Epidermal melanocyte (primary cell): ENCODE measurements around the gene BTRC.
"Not testable (repeated sequence)": the region's sequence is repeated elsewhere in the genome, so short reads cannot be mapped to it uniquely, and the experiment has no call there.

Experiments
- DNase-seq: peaks from one replicate; pipeline ENCODE4 v3.0.0; 2011; ENCODE audit warnings: low spot score; ENCODE audit not compliant: insufficient read length

BTRC gene

GRCh38 chr10:101386659-101387259 is 32.8 kb downstream of the BTRC start:
- no peak for DNase-seq

GRCh38 chr10:101388676-101389276 is 34.8 kb downstream of the BTRC start:
- no peak for DNase-seq

DNA sequence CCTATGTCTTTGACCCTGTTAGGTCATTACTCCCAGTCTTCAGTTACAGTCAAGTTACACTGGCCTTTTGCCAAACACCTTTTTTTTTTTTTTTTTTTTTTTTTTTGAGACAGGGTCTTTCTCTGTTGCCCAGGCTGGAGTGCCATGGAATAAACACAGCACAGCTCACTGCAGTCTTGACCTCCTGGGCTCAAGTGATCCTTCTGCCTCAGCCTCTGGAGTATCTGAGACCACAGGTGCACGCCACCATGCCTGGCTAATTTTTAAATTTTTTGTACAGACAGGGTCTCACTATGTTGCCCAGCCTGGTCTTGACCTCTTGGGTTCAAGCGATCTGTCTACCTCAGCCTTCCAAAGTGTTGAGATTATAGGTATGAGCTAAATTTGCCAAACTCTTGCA is 35.6 kb downstream of the BTRC start:
- not testable (repeated sequence) for DNase-seq

- DNase-seq, result no peak
These were observed 36.1 kb downstream of the BTRC start for GRCh38 chr10:101389986-101390531.

GRCh38 chr10:101393378-101393777 is 39.4 kb downstream of the BTRC start:
- DNase-seq, result no peak

GRCh38 chr10:101394524-101395133 is 40.7 kb downstream of the BTRC start:
- DNase-seq, result no peak

DNA sequence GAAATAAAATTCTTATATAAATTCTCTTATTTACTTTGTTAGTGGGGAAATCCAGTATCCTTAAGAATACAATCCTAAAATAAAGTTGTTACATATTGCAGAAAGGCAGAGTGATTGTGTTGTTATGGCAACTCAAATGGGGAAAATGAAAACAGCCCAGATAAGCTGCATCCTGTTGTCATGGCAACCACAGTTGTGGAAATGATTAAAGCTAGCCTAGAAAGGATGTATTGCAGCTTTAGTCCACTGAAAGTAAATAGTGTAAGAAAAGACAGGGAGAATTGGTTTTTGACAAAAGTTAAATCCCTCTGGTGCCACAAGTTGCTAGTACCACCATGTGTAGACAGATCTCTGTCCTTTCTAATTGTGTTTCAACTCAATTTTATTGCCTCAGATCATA is 43.2 kb downstream of the BTRC start:
- DNase-seq, result no peak

GRCh38 chr10:101400585-101400984 is 46.6 kb downstream of the BTRC start:
- no peak for DNase-seq

DNA sequence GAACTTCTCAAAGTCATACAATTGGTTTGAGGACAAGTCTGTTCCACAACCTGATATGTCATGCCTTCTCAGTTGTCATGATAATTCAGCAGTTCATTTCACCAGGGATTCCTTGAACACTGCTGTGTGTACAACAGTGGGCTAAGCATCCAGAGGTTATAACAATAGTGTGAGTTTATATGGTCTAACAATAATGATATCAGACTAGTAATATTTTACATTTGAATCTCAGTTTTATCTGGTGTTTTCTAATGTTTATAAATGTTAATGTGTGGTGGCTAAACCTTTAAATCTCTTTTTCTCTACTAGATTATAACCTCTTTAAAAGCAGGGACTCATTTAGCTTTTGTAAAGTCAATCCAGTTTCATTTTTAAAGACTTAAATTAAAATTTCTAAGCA is 48.7 kb downstream of the BTRC start:
- no peak for DNase-seq

- DNase-seq, result no peak
These were observed 49.2 kb downstream of the BTRC start for GRCh38 chr10:101403161-101403560.

DNA sequence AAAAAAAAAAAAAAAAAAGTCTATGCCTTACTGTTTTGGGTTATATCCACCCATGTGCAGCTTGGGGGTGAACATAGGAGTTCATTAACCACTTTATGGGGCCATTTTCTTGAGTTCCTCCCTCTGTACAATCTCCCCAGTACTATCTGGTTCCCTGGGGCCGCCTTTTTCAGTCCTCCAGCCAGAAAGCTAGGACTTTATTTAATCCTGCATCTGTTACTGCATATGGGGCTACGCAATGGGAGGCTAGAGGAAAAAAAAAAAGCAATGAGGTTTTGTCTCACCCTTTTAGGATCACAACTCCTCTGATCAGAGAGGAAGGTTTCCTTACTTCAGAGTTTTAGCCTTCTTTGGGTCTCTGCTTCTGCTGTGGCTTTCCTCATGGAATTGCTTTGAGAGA is 51.0 kb downstream of the BTRC start:
- DNase-seq, result no peak

GRCh38 chr10:101411598-101411997 is 57.6 kb downstream of the BTRC start:
- no peak for DNase-seq

GRCh38 chr10:101414034-101414433 is 60.1 kb downstream of the BTRC start:
- no peak for DNase-seq

DNA sequence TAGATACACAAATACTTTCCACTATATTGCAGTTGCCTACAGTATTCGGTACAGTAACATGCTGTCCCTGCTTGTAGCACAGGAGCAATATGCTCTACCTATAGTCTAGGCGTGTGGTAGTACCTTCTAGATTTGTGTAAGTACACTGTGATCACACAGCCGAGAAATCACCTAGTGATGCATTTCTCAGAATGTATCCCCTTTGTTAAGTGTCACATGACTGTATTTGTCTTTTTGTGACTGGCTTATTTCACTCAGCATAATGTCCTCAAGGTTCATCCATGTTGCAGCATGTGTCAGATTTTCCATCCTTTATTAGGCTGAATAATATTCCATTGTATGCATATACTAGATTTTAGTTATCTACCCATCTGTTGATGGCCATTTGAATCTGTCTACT is 61.9 kb downstream of the BTRC start:
- no peak for DNase-seq

DNA sequence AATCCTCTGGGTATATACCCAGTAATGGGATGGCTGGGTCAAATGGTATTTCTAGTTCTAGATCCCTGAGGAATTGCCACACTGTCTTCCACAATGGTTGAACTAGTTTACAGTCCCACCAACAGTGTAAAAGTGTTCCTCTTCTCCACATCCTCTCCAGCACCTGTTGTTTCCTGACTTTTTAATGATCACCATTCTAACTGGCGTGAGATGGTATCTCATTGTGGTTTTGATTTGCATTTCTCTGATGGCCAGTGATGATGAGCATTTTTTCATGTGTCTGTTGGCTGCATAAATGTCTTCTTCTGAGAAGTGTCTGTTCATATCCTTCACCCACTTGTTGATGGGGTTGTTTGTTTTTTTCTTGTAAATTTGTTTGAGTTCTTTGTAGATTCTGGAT is 68.0 kb downstream of the BTRC start:
- not testable (repeated sequence) for DNase-seq

GRCh38 chr10:101425535-101425934 is 71.6 kb downstream of the BTRC start:
- DNase-seq, result no peak

DNA sequence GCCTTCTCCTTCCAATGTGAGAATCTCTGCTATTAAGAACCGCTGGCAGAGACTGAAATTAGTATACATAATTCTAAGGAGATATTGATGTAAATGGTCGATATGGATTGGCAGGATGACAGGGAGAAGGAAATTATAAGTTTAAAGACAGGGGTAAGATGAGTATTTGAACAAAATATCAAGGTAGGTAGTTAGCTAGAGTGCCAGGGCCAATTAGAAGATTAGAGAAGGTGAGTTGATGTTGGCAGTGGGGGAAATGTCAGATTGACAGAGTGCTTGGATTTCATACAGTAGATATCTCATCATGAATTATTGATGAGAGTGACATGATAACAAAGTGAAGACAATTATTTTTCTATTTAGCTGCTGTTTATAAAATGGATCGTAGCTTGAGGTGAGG is 74.1 kb downstream of the BTRC start:
- DNase-seq, result no peak

DNA sequence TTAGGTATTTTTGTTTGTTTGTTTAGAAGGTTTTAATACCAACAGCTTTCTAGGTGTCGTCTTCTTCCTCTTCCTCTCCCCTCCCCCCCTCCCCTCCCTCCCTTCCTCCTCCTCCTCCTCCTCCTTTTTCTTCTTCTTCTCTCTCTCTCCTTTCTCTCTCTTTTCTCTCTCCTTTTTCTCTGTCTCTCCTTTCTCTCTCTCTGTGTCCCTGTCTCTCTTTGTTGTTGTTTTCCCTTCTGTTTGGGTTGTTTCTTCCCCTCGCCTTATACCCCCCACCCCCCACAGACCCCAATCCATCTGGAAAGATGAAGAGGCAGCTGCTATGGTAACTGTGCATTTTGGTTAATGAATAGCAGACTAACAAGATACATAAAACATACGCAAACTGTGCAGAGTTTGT is 75.5 kb downstream of the BTRC start:
- no peak for DNase-seq

- no peak for DNase-seq
These were observed 82.3 kb downstream of the BTRC start for GRCh38 chr10:101436302-101436701.

DNA sequence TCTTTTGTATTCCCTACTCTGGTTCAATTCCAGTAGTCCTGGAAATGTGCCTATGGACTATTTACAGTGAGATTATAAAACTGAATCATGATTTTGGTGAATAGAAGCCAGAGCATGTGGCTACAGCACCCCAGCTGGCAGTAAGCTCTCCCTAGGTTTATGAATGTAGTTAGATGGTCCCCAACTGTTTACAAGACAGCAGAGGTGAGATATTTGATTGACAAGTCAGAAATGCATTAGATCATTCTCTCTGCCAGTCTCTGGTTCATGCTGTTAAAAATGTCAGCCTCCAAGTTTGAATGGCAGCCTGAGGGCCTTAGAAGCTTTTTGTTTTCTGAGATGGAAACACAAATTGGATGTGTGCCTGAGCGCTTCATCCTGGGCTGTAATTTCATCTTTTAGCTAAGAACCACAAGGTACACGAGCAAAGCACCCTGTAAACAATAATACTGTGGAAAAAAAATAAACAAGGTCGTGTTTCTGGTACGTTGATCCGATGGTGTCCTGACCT is 85.0 kb downstream of the BTRC start:
- no peak for DNase-seq

DNA sequence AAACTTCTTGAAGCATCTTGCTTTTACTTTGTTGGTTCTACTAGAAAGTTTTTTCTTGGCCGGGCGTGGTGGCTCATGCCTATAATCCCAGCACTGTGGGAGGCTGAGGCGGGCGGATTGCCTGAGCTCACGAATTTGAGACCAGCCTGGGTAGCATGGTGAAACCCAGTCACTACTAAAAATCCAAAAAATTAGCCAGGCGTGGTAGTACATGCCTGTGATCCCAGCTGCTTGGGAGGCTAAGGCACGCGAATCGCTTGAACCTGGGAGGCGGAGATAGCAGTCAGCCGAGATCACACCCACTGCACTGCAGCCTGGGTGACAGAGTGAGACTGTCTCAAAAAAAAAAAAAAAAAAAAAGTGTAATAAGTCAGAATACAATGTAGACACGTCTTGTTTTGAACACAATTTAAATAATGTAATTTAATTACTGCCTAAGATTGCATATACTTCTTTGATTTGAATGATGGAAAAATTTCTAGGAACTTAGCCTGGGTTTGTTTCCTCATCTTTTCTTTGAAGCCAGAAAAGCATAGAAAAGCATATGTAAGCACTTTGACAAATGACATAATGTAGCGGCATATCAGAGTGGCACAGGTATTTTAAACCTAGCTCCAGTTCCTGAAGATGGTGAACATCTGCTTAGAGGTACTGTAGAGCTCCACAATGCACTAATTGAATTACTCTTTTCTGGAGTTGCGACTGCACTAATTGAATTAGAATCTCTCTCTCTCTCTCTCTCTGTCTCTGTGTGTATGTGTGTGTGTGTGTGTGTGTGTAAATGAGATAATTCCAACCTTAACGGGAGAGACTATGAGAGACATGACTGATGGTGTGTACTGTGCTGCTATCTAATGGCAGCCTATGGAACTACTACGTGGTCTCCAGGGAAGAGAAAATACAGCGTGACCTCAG is 87.8 kb downstream of the BTRC start:
- DNase-seq, result no peak

DNA sequence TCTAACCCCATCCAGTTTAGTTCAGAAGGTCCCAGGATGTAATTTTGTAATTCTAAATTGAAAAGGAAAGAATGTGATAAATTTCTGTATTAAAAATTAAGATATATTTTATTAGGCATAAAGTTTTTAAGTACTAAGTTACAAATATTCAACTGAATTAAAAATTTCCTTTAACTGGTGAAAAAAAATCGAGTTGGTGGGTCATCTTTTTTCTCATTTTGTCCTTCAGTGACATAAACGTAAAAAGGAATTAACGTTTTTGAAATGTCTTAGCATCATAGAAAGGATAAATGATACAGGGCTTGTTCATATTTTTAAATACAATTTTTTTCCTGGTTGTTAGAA is 88.5 kb downstream of the BTRC start:
- no peak for DNase-seq
